Activated naive CD8-positive, alpha-beta T cell treated with anti-CD3 and anti-CD28 coated beads, Interleukin-2, amount 10 ng/mL, durations not matched to agents 7 days and 5 days (primary cell): ENCODE measurements around the gene ANKRD6. TPM values are rescaled to one million over a fixed set of nuclear protein-coding genes. Genes with fewer than 3 reads are reported as not detected.

Source experiments
- ATAC-seq: fragments of 150-1000 bp; cut with Tn5 transposase; one replicate; pipeline ENCODE4 v1.10.0; 2021; ENCODE audit warnings: low read depth, moderate library complexity
- POLR2A ChIA-PET: fragments of 350-600 bp; sonication (Branson Sonifier 250); formaldehyde crosslinking; loops from one replicate; lab custom pipeline; 2021; ENCODE audit warnings: antibody characterized with exemption; lab: Charles Lee
- DNase-seq: peaks from one replicate; pipeline ENCODE4 v3.0.0; 2021
- H3K27ac Mint-ChIP-seq: one replicate; pipeline ENCODE4 v1.8.0; 2022; ENCODE audit warnings: mild to moderate bottlenecking, mixed read lengths
- H3K27me3 Mint-ChIP-seq: one replicate; pipeline ENCODE4 v1.8.0; 2022; ENCODE audit warnings: mild to moderate bottlenecking, moderate library complexity, mixed read lengths
- H3K36me3 Mint-ChIP-seq: one replicate; pipeline ENCODE4 v1.8.0; 2021; ENCODE audit warnings: mild to moderate bottlenecking, mixed read lengths
- H3K4me1 Mint-ChIP-seq: one replicate; pipeline ENCODE4 v1.8.0; 2021; ENCODE audit warnings: mixed read lengths
- H3K4me3 Mint-ChIP-seq: one replicate; pipeline ENCODE4 v1.8.0; 2022; ENCODE audit warnings: mild to moderate bottlenecking, moderate library complexity, mixed read lengths
- H3K9me3 Mint-ChIP-seq: one replicate; pipeline ENCODE4 v1.8.0; 2021; ENCODE audit warnings: mixed read lengths
- total RNA-seq, 2 experiments: library from RNA; stranded (reverse); gene quantifications; one replicate each; pipeline ENCODE4 v1.2.3, GENCODE V29; 2021

Gene ANKRD6
- total RNA-seq, 2 experiments from 2014 or later: 14.7 to 18.9 TPM

DNA sequence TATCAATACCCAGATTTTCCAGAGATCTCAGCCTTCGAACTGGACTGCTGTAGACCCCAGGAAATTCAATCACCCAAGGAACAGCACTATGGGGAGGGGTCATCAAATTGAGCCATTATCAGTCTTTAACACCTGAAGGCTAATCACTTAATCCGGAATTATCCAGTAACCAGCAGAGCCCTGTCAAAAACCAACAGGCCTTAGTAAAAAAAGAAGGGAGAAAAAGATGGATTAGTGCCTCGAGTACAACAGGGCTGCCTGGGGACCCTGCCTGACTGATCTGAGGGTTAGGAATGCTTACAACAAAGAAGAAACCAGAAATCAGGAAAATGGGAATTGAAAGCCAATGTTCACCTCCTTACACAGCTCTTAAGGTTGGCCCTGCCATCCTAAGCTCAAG, 28.4 kb upstream of the ANKRD6 start:
- no peaks in the 10 kb centered on the region for H3K9me3 Mint-ChIP-seq
- DNase-seq: no peak
- no peaks in the 10 kb centered on the region for H3K36me3 Mint-ChIP-seq
- peaks cover 10% of the 10 kb centered on the region for H3K4me1 Mint-ChIP-seq
- H3K27me3 Mint-ChIP-seq: peaks cover 13% of the 10 kb centered on the region
- ATAC-seq: no peak
- no peak overlapping the region for H3K4me3 Mint-ChIP-seq
- no peak overlapping the region for H3K27ac Mint-ChIP-seq
- POLR2A ChIA-PET: no interaction called here

GRCh38 chr6:89406141-89406540, 26.8 kb upstream of the ANKRD6 start:
- Mint-ChIP-seq H3K9me3 (no peaks in the 10 kb centered on the region), H3K4me3 (no peak overlapping the region), H3K27me3 (peaks cover 26% of the 10 kb centered on the region), H3K4me1 (peaks cover 16% of the 10 kb centered on the region), H3K36me3 (no peaks in the 10 kb centered on the region), H3K27ac (no peak overlapping the region)
- no peak for DNase-seq
- no peak for ATAC-seq
- POLR2A ChIA-PET: no interaction called here

DNA sequence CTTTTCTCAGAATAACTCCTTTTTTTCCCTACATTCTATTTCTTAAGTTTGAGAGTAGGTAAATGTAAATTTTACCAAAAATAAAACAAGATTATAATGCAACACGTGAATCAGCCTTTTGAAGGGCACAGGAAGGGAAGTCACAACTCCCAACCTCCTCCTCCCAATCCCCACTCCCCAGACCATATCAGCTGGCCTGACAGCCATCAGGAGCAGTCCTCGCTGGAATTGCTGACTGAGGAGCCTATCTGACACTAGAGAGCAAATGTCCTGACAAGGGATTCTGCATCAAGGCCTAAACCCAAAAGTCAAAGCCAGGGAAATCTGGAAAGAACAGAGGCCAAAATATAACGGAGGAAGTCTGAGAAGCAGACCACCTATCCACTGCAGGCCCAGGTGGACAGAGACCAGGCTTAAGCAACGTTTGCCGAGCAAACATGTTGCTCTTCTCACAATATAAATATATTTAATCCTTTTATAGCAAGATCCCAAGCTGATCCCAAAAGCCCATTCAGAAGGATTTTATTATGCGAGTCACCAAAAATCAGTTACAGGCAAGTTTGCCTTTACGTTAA, 23.4 kb upstream of the ANKRD6 start:
- ATAC-seq (no peak), DNase-seq (no peak)
- no peak overlapping the region for H3K4me3 Mint-ChIP-seq
- no peak overlapping the region for H3K27ac Mint-ChIP-seq
- H3K27me3 Mint-ChIP-seq: peaks cover 45% of the 10 kb centered on the region
- peaks cover 23% of the 10 kb centered on the region for H3K4me1 Mint-ChIP-seq
- H3K36me3 Mint-ChIP-seq: no peaks in the 10 kb centered on the region
- POLR2A ChIA-PET: interaction anchor here (1.6 kb wide), 1 partner anchor 37 kb away, joined by 6 read pairs; no protein-coding TSS in a partner anchor
- H3K9me3 Mint-ChIP-seq: no peaks in the 10 kb centered on the region

- no peak for DNase-seq
- Mint-ChIP-seq H3K4me1 (peaks cover 23% of the 10 kb centered on the region), H3K27me3 (peaks cover 52% of the 10 kb centered on the region), H3K9me3 (no peaks in the 10 kb centered on the region), H3K27ac (no peak overlapping the region), H3K4me3 (peak overlapping the region; percentile 79), H3K36me3 (no peaks in the 10 kb centered on the region)
- ATAC-seq: no peak
- POLR2A ChIA-PET: interaction anchor here (0.5 to 1.6 kb wide), 2 partner anchors 38 to 44 kb away, joined by 3 to 6 read pairs; no protein-coding TSS in a partner anchor
Measured at GRCh38 chr6:89410231-89410761, 22.7 kb upstream of the ANKRD6 start.

DNA sequence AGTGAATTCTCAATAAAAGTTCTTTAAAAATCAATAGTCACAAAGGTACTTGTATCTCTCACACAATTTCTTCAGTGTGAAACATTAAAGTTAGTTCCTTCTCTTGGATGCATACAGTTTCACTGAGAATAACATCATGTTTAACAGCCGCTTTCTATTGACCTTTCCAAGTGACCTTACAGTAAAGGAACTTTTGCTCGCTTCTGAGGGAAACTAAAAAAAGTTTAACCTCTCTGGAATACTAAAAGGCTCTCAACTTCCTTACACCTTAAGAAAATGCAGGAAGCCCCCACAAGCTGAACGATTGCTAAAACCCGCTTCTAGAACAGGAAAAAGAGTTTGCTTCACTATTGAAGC, 22.2 kb upstream of the ANKRD6 start:
- POLR2A ChIA-PET: interaction anchor here (0.5 to 1.6 kb wide), 2 partner anchors 39 to 45 kb away, joined by 3 to 6 read pairs; no protein-coding TSS in a partner anchor
- peak overlapping the region; percentile 79 for H3K4me3 Mint-ChIP-seq
- no peaks in the 10 kb centered on the region for H3K9me3 Mint-ChIP-seq
- H3K27ac Mint-ChIP-seq: no peak overlapping the region
- no peaks in the 10 kb centered on the region for H3K36me3 Mint-ChIP-seq
- DNase-seq (no peak), ATAC-seq (no peak)
- H3K4me1 Mint-ChIP-seq: peaks cover 23% of the 10 kb centered on the region
- peaks cover 57% of the 10 kb centered on the region for H3K27me3 Mint-ChIP-seq

GRCh38 chr6:89411145-89412070, 21.5 kb upstream of the ANKRD6 start:
- peaks cover 19% of the 10 kb centered on the region for H3K4me1 Mint-ChIP-seq
- H3K27me3 Mint-ChIP-seq: peaks cover 60% of the 10 kb centered on the region
- POLR2A ChIA-PET: interaction anchor here (1.6 to 1.7 kb wide), 2 partner anchors 10 to 39 kb away, joined by 6 read pairs; no protein-coding TSS in a partner anchor
- no peaks in the 10 kb centered on the region for H3K9me3 Mint-ChIP-seq
- no peaks in the 10 kb centered on the region for H3K36me3 Mint-ChIP-seq
- ATAC-seq: peak; percentile 67
- H3K27ac Mint-ChIP-seq: no peak overlapping the region
- H3K4me3 Mint-ChIP-seq: peak overlapping the region; percentile 79
- DNase-seq: peak; percentile 39

GRCh38 chr6:89412071-89413005, 20.6 kb upstream of the ANKRD6 start, which contains the start of gene RRAGD:
TSS of gene RRAGD (minus strand) at chr6:89412273. CDS start at chr6:89411993, 280 bp downstream.
- POLR2A ChIA-PET: interaction anchor here (1.4 to 1.7 kb wide), 2 partner anchors 9 to 226 kb away, joined by 4 to 6 read pairs; partner anchors contain the start of gene LYRM2
- peak; percentile 73 for DNase-seq
- Mint-ChIP-seq H3K4me3 (peak within 1 kb of the TSS; percentile 93), H3K27ac (peak within 1 kb of the TSS; percentile 82), H3K4me1 (peaks cover 16% of the 10 kb centered on the region), H3K9me3 (no peaks in the 10 kb centered on the region), H3K27me3 (peaks cover 59% of the 10 kb centered on the region), H3K36me3 (no peaks in the 10 kb centered on the region)
- peak; percentile 83 for ATAC-seq

DNA sequence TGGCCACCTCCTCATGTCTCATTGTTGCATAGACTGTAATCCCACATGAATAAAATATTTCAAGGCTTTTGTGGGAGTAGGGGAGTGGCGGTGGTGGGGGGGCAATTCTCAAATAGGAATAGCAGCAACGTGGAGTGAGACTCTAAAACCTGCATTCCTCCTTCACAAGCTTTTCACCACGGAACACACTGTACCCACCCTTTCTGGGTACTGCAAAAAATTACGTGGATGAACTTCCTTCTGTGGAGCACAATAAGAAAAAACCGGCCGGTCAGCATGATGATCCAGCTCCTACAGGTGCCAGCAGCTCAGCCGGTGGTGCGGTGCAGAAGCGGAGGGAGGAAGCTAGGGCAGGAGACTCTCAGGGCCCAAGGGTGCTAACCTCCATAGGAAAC, 19.9 kb upstream of the ANKRD6 start:
- Mint-ChIP-seq H3K36me3 (no peaks in the 10 kb centered on the region), H3K27me3 (peaks cover 64% of the 10 kb centered on the region), H3K4me1 (peaks cover 16% of the 10 kb centered on the region), H3K4me3 (peak overlapping the region; percentile 93), H3K27ac (no peak overlapping the region), H3K9me3 (no peaks in the 10 kb centered on the region)
- no peak for ATAC-seq
- DNase-seq: no peak
- POLR2A ChIA-PET: interaction anchor here (1.4 to 1.7 kb wide), 2 partner anchors 8 to 225 kb away, joined by 4 to 6 read pairs; partner anchors contain the start of gene LYRM2

GRCh38 chr6:89414215-89414614, 18.7 kb upstream of the ANKRD6 start:
- no peaks in the 10 kb centered on the region for H3K36me3 Mint-ChIP-seq
- no peak for ATAC-seq
- H3K27me3 Mint-ChIP-seq: peaks cover 61% of the 10 kb centered on the region
- no peak overlapping the region for H3K4me3 Mint-ChIP-seq
- H3K27ac Mint-ChIP-seq: no peak overlapping the region
- peaks cover 16% of the 10 kb centered on the region for H3K4me1 Mint-ChIP-seq
- POLR2A ChIA-PET: no interaction called here
- no peaks in the 10 kb centered on the region for H3K9me3 Mint-ChIP-seq
- DNase-seq: no peak

DNA sequence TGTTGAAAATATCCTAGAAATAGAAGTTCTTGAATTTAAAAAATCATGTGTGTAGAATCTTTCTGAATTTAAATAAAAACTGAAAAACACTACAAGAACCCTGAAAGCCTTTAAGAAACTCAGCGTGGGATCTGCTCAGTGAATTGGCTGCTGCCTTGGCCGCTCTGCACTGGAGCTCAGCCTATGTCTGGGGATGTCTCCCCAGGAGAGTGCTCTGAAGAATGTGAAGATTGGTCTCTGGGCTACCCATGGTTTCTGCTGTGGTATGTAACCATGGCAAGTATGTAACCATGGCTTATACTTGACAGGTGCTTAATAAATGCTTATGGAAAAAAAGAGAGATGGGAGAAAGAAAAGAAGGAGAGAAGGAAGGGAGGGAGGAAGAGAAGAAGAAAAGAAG, 17.8 kb upstream of the ANKRD6 start:
- Mint-ChIP-seq H3K4me3 (no peak overlapping the region), H3K9me3 (no peaks in the 10 kb centered on the region), H3K4me1 (peaks cover 14% of the 10 kb centered on the region), H3K36me3 (no peaks in the 10 kb centered on the region), H3K27ac (no peak overlapping the region), H3K27me3 (peaks cover 57% of the 10 kb centered on the region)
- ATAC-seq (no peak), DNase-seq (no peak)
- POLR2A ChIA-PET: no interaction called here

DNA sequence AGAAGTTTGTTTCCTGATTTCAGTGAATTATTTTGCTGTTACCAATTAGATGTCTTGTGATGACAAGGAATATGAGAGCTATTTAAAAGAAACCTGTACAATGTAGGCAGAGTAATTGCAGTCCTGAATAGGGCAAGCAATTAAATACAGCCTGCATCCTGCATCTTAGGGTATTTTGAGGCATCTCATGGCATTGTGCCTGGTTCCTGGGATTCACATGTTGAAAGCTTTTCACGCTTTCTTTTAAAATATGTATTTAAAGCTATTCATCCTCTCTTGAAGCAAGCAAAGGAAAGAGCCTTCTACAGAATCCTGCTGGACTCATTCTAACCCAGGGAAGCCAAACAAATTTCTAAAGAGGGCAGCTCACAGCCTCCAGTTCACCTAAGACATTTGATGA, 16.2 kb upstream of the ANKRD6 start:
- peaks cover 48% of the 10 kb centered on the region for H3K27me3 Mint-ChIP-seq
- DNase-seq (no peak), ATAC-seq (no peak)
- POLR2A ChIA-PET: no interaction called here
- H3K27ac Mint-ChIP-seq: no peak overlapping the region
- no peak overlapping the region for H3K4me3 Mint-ChIP-seq
- no peaks in the 10 kb centered on the region for H3K36me3 Mint-ChIP-seq
- H3K4me1 Mint-ChIP-seq: peaks cover 9% of the 10 kb centered on the region
- no peaks in the 10 kb centered on the region for H3K9me3 Mint-ChIP-seq

GRCh38 chr6:89430201-89430962, 2.6 kb upstream of the ANKRD6 start:
- Mint-ChIP-seq H3K4me1 (peaks cover 19% of the 10 kb centered on the region), H3K4me3 (no peak overlapping the region), H3K27me3 (peaks cover 27% of the 10 kb centered on the region), H3K27ac (no peak overlapping the region), H3K9me3 (no peaks in the 10 kb centered on the region), H3K36me3 (no peaks in the 10 kb centered on the region)
- ATAC-seq (no peak), DNase-seq (no peak)
- POLR2A ChIA-PET: no interaction called here
